PC-3 (cell line): ENCODE results near the gene NEXMIF. TPM values are rescaled to one million over a fixed set of nuclear protein-coding genes. Genes with fewer than 3 reads are reported as not detected.

Experiments used
- ATAC-seq: fragments of 200-7000 bp; cut with Tn5 transposase; 2 replicates; pipeline ENCODE4 v1.9.1; 2020; ENCODE audit warnings: mild to moderate bottlenecking, moderate library complexity
- BruUV-seq: library from RNA; stranded (reverse); fragments of 400-500 nt; replicated peaks from 2 replicates; lab custom pipeline; 2021; lab: Mats Ljungman, UMichigan
- CTCF ChIA-PET: fragments of 300-600 bp; sonication (Branson Sonifier 250); formaldehyde crosslinking; loops from one replicate; lab custom pipeline; 2022; ENCODE audit warnings: antibody characterized with exemption; lab: Charles Lee
- POLR2A ChIA-PET: fragments of 300-600 bp; sonication (Branson Sonifier 250); formaldehyde crosslinking; loops from one replicate; lab custom pipeline; 2022; ENCODE audit warnings: antibody characterized with exemption; ENCODE audit not compliant: unreplicated experiment; lab: Charles Lee
- DNase-seq: peaks from one replicate; pipeline ENCODE4 v3.0.0-alpha.2; 2015
- H2AFZ ChIP-seq: fragments of 300-600 bp; sonication (generic); 2 replicates; pipeline ENCODE4 v1.6.0; 2016; ENCODE audit warnings: antibody characterized with exemption, low read length
- H3F3A ChIP-seq: fragments of 300-600 bp; sonication (generic); one replicate; pipeline ENCODE4 v1.6.0; 2017; ENCODE audit warnings: antibody characterized with exemption, low read length, control low read depth, mild to moderate bottlenecking; ENCODE audit not compliant: unreplicated experiment
- H3K27ac ChIP-seq: fragments of 300-600 bp; sonication (generic); 2 replicates; pipeline ENCODE4 v1.5.1; 2016; ENCODE audit warnings: mild to moderate bottlenecking, low read length
- H3K27me3 ChIP-seq: fragments of 300-600 bp; sonication (generic); 2 replicates; pipeline ENCODE4 v1.6.1; 2016; ENCODE audit warnings: low read length, mixed read lengths
- H3K36me3 ChIP-seq: fragments of 300-600 bp; sonication (generic); 2 replicates; pipeline ENCODE4 v1.6.1; 2016; ENCODE audit warnings: low read depth, mixed run types, low read length, mixed read lengths
- H3K4me1 ChIP-seq: fragments of 300-600 bp; sonication (generic); 2 replicates; pipeline ENCODE4 v1.5.1; 2016; ENCODE audit warnings: low read length; ENCODE audit not compliant: insufficient read depth
- H3K4me2 ChIP-seq: fragments of 300-600 bp; sonication (generic); 2 replicates; pipeline ENCODE4 v1.6.0; 2016; ENCODE audit warnings: low read length
- H3K4me3 ChIP-seq: fragments of 300-600 bp; sonication (generic); 2 replicates; pipeline ENCODE4 v1.5.1; 2016; ENCODE audit warnings: mild to moderate bottlenecking, low read length, mixed read lengths
- H3K79me2 ChIP-seq: fragments of 300-600 bp; sonication (generic); 2 replicates; pipeline ENCODE4 v1.6.1; 2017; ENCODE audit warnings: low read length, mixed read lengths
- H3K9ac ChIP-seq: fragments of 300-600 bp; sonication (generic); 2 replicates; pipeline ENCODE4 v1.6.0; 2016; ENCODE audit warnings: mild to moderate bottlenecking, low read length
- H3K9me2 ChIP-seq: fragments of 300-600 bp; sonication (generic); replicated peaks from 2 replicates; pipeline ENCODE4 v1.6.1; 2016; ENCODE audit warnings: mixed run types, low read length, mixed read lengths
- H3K9me3 ChIP-seq: fragments of 300-600 bp; sonication (generic); 2 replicates; pipeline ENCODE4 v1.6.1; 2016; ENCODE audit warnings: low read length, mixed read lengths
- H4K20me1 ChIP-seq: fragments of 300-600 bp; sonication (generic); 2 replicates; pipeline ENCODE4 v1.6.1; 2016; ENCODE audit warnings: low read length, mixed read lengths
- EZH2 ChIP-seq: fragments of 300-600 bp; sonication (generic); IDR thresholded peaks from one replicate; pipeline ENCODE4 v1.6.1; 2017; ENCODE audit warnings: antibody characterized with exemption, mild to moderate bottlenecking, low read length; ENCODE audit not compliant: unreplicated experiment
- EZH2phosphoT487 ChIP-seq: fragments of 300-600 bp; sonication (generic); IDR thresholded peaks from 2 replicates; pipeline ENCODE4 v1.6.1; 2018; ENCODE audit warnings: mild to moderate bottlenecking, antibody characterized with exemption, low read length, borderline replicate concordance
- intact Hi-C: fragments of 100-400 bp; cut with micrococcal nuclease; formaldehyde crosslinking; loops from 2 replicates; pipeline ENCODE4 v1.9.0; 2023
- total RNA-seq: library from RNA; depleted of rRNA; stranded (reverse); fragments of >200 nt; gene quantifications from 2 replicates; pipeline ENCODE4 v1.2.3, GENCODE V29; 2014
- TF ChIP-seq, protein P1 (sequence below): fragments of 300-600 bp; sonication (generic); conservative IDR thresholded peaks from 2 replicates; pipeline ENCODE4 v1.5.1; 2017; ENCODE audit warnings: antibody characterized with exemption, low read depth, mild to moderate bottlenecking, low read length

Gene NEXMIF
- total RNA-seq, 1 experiment from 2014 or later, result not detected

DNA sequence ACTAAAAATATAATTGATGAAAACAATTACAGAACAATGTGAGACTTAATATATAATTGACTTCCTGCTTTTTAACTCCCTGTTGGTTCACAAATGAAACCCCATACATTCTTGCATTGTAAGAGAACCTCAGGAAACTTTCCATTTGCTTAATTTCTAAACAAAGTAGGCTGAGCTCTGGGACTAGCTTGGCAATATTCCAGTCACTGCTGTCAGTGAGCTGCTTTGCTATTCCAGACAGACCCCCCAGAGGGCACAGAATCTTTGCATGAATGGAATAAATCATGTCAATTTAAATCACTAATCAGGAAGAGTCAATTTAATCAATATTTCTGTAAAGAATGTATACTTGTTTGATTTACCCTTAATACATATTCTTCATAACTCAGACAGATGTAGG is 110.6 kb downstream of the NEXMIF start:
- no peak for TF ChIP-seq EZH2phosphoT487
- TF ChIP-seq EZH2, result no peak
- POLR2A ChIA-PET, result no interaction called here
- Histone ChIP-seq H3K27me3 (no peaks in the 10 kb centered on the region), H3F3A (no peaks in the 10 kb centered on the region), H3K4me1 (no peaks in the 10 kb centered on the region), H3K79me2 (no peaks in the 10 kb centered on the region), H2AFZ (no peak overlapping the region), H3K4me2 (no peak overlapping the region), H3K27ac (no peak overlapping the region), H3K9ac (no peak overlapping the region), H3K36me3 (no peaks in the 10 kb centered on the region), H3K9me2 (no peaks in the 10 kb centered on the region), H3K4me3 (no peak overlapping the region), H3K9me3 (no peaks in the 10 kb centered on the region), H4K20me1 (no peaks in the 10 kb centered on the region)
- intact Hi-C loops, result no loop called here
- BruUV-seq, result no TSS peak
- ATAC-seq (no peak), DNase-seq (no peak)
- CTCF ChIA-PET, result no interaction called here

DNA sequence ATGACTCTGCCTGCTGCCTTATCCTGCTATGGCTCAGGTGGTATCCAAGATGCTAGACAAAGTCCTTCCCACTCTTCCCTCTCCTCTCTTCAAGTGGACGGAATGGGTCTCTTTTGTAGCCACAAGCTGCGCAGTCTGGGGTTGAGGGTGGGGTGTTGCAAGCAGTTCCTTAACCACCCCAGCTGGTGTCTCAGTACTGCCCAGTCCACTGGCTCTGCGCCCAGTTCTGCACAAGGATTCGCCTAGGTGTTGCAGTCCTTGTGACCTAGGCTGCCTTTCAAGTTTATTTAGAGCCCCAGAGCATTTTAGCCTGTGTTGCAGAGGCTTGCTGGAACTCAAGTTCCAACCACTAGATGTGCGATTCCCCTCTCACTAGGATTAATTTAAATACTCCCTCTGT is 120.7 kb downstream of the NEXMIF start:
- DNase-seq, result no peak
- Histone ChIP-seq H3K9me3 (no peaks in the 10 kb centered on the region), H2AFZ (no peak overlapping the region), H3F3A (no peaks in the 10 kb centered on the region), H3K4me1 (no peaks in the 10 kb centered on the region), H3K4me2 (no peak overlapping the region), H3K36me3 (no peaks in the 10 kb centered on the region), H4K20me1 (no peaks in the 10 kb centered on the region), H3K9me2 (no peaks in the 10 kb centered on the region), H3K27me3 (no peaks in the 10 kb centered on the region), H3K79me2 (no peaks in the 10 kb centered on the region), H3K27ac (no peak overlapping the region), H3K4me3 (no peak overlapping the region), H3K9ac (no peak overlapping the region)
- ChIA-PET POLR2A (no interaction called here), CTCF (no interaction called here)
- intact Hi-C loops, result no loop called here
- TF ChIP-seq EZH2phosphoT487 (no peak), EZH2 (no peak)
- TF ChIP-seq, protein P1, sequence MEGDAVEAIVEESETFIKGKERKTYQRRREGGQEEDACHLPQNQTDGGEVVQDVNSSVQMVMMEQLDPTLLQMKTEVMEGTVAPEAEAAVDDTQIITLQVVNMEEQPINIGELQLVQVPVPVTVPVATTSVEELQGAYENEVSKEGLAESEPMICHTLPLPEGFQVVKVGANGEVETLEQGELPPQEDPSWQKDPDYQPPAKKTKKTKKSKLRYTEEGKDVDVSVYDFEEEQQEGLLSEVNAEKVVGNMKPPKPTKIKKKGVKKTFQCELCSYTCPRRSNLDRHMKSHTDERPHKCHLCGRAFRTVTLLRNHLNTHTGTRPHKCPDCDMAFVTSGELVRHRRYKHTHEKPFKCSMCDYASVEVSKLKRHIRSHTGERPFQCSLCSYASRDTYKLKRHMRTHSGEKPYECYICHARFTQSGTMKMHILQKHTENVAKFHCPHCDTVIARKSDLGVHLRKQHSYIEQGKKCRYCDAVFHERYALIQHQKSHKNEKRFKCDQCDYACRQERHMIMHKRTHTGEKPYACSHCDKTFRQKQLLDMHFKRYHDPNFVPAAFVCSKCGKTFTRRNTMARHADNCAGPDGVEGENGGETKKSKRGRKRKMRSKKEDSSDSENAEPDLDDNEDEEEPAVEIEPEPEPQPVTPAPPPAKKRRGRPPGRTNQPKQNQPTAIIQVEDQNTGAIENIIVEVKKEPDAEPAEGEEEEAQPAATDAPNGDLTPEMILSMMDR, result no peak
- no TSS peak for BruUV-seq
- no peak for ATAC-seq

DNA sequence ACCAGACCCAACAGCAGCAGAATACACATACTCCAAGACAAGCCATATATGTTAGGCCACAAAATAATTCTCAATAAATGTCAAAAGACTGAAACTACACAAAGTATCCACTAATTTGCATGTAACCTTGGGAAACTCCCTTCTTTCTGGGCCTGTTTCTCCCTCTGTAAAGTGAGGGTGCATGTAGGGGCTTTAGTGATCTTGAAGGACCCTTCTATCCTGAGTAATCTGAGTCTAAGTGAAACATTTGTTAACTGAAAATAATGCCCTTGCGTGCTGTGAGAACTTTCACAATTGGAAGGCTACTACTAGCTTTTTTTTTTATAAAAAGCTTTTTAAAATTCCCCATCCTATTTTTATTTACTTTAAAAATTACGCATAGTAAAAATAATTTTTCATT is 125.2 kb downstream of the NEXMIF start:
- ChIA-PET POLR2A (no interaction called here), CTCF (no interaction called here)
- ATAC-seq, result no peak
- Histone ChIP-seq H3K4me1 (no peaks in the 10 kb centered on the region), H3K9ac (no peak overlapping the region), H3K27me3 (no peaks in the 10 kb centered on the region), H3K27ac (no peak overlapping the region), H3K4me3 (no peak overlapping the region), H3K36me3 (no peaks in the 10 kb centered on the region), H3K9me2 (no peaks in the 10 kb centered on the region), H3F3A (no peaks in the 10 kb centered on the region), H2AFZ (no peak overlapping the region), H3K79me2 (no peaks in the 10 kb centered on the region), H4K20me1 (no peaks in the 10 kb centered on the region), H3K4me2 (no peak overlapping the region), H3K9me3 (no peaks in the 10 kb centered on the region)
- intact Hi-C loops, result no loop called here
- no peak for DNase-seq
- TF ChIP-seq EZH2, result no peak
- TF ChIP-seq, protein P1, result no peak
- no peak for TF ChIP-seq EZH2phosphoT487
- no TSS peak for BruUV-seq
